ENCODE results near the gene ALDH3B2.
A peak's percentile ranks its signal among the peaks of the same experiment; 100 is the strongest.
"Not testable (repeated sequence)": the region's sequence is repeated elsewhere in the genome, so short reads cannot be mapped to it uniquely, and the experiment has no call there.

The ALDH3B2 gene

DNA sequence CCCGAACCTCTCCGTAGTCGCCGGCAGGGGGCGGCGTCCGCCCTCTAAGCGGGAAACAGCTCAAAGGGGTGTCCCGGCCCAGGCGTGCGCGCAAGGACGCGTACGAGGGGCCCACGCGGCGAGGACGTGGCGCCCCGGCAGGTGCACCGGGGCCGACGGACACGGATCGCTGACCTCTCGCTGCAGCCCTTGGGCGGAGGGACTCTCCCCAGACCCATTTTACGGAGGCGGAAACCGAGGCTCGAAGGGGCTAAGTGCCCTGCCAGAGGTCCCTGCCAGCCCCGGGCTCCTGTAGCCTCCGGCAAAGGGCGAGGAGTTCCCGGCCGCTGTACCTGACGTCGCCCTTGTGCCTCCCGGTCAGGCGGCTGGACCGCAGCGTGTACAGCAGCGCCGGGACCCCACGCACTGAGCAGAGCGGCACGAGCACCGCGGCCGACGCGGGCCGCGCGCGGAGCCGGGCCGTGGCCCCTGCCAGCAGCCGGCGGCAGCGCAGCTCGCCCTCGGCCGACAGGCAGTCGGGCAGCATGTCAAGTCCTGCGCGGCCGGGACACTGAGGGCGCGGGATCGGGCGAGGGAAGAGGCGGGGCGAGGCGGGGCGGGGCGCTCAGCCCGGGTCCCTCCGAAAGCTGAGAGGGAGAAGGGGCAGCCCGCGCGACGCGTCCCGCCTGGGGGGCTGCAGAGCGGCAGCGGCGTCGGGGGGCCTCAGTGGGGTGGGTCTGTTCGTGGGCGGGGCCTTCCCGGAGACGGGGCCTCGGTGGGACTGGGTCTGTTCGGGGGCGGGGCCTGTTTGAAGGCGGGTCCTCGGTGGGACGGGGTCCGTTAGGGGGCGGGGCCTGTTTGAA lies 44.8 kb downstream of the ALDH3B2 start, which contains the start of gene NUDT8:
NUDT8 (minus strand) TSS at position 552 of the 842 bp plus-strand sequence; CDS start at position 526, 26 bp downstream.
- DNase-seq (ENCODE audit: low spot score) = peak; percentile 91

DNA sequence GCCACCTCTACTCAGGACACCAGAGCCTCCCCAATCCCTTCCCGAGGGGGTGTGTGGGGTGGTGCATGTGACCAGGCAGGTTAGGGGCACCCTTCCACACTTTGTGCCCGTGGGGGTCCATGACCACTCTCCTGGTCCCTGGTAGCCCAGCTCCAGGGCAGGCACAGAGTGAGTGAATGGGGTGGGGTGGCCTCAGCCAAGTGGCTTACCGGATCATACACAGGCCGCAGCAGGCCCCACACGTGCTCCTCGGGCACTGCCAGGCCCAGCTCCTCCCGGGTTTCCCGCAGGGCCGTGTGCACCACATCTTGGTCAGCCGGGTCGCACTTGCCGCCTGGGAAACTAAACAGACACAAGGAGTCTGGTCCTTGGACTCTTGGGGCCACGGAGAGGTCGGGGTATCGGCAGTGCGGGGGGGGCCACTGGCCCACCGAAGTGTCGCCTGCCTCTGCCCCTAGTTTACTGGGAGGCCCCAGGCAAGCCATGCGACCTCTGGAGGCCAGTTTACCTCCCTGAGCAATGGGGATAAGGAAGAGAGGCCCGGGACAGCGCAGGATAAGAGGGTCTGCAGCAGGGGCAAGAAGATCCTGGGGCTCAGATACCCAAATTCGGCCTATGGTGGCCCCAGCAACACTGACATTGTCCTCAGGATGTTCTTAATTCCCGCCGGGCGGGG lies 45.6 kb downstream of the ALDH3B2 start:
- DNase-seq (ENCODE audit: low spot score) = no peak

DNA sequence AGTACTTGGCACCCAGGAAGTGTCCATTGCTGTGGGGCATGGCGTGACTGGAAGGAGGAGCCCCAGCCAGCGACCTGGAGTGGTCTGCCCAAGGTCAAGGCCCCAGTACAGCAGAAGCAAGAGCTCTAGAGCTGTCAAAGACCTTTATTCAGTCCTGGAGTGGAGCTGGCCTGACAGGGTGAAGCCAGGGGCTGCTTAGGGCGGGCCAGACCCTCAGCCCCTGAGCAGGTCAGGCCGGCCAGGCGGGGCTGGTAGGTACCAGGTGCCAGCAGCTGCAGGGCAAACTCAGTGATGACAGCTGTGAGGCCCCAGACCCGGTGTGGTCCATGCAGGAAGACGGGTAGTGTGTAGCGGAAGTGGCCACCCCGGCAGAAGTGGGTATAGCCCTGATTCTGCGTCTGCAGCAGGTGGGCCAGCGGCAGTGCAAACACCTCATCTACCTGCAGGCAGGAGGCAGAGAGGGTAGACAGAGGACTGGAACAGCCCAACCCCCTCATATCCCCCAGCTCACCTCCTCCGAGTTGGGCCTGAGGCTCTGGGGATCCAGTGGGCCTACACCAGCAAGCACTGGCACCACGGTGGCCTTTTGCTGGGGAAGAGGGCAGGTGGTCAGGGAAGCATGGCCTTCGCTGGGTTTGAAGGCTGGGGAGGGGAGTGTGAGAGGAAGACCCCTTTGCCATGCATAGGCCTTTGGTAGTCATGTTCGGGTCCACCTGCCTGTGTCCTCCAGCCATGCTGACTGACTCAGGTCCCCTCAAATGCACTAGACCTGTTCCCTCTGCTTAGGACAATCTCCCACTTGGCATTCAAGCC lies 46.4 kb downstream of the ALDH3B2 start:
- DNase-seq (ENCODE audit: low spot score) = no peak

DNA sequence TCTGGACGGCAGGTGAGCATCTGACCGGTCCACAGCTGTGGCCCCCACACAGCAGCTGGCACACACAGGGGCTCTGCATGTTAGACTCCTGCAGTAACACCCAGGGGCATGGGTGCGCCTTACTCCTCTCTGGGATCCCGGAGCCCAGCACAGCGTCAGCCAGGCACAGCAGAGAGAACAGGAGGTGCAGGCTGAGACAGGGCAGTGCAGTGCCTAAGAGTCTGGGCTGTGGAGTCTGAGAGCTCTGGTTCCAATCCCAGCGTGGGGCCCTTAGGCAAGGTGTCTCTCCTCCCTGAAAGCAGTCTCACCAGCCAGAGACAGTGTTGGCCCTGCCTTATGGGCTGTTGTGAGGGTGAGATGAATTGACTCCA lies 47.0 kb downstream of the ALDH3B2 start:
- no peak for DNase-seq (ENCODE audit: low spot score)

DNA sequence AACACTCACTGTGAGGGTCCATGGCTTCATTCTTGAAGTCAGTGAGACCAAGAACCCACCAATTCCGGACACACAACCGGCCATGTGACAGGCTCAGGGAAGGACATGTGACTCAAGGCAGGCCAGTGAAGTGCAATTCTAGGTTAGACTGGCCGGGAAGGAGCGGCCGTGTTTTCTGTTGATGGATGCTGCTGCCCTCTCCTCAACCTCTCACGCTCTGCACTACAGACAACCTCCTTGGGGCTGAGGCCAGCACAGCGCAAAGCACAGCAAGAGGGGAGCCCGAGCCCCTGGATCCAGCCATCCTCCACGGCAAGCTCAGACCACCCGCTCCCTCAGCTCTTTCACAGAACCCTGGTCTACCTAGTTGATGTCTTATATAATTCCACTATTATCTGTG lies 47.5 kb downstream of the ALDH3B2 start:
- DNase-seq (ENCODE audit: low spot score) = no peak

DNA sequence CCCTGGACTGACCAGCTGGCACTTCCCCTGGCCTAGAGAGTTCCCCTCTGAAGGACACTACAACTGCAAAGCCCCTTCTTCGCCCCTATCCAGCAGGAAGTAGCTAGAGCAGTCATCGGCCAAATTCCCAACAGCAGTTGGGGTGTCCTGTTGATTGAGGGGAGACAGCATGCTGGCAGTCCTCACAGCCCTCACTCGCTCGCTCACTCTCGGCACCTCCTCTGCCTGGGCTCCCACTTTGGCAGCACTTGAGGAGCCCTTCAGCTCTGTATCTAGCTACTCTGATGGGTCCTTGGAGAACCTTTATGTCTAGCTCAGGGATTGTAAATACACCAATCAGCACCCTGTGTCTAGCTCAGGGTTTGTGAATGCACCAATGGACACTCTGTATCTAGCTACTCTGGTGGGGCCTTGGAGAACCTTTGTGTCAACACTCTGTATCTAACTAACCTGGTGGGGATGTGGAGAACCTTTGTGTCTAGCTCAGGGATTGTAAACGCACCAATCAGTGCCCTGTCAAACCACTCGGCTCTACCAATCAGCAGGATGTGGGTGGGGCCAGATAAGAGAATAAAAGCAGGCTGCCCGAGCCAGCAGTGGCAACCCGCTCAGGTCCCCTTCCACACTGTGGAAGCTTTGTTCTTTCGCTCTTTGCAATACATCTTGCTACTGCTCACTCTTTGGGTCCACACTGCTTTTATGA lies 48.1 kb downstream of the ALDH3B2 start:
- not testable (repeated sequence) for DNase-seq (ENCODE audit: low spot score)

DNA sequence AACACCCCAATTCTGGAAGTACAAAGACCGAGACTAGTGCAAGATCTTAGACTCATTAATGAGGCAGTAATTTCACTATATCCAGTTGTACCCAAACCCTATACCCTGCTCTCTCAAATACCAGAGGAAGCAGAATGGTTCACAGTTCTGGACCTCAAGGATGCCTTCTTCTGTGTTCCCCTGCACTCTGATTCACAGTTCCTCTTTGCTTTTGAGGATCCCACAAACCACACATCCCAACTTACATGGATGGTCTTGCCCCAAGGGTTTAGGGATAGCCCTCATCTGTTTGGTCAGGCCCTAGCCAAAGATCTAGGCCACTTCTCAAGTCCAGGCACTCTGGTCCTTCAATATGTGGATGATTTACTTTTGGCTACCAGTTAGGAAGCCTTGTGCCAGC lies 50.6 kb downstream of the ALDH3B2 start:
- DNase-seq (ENCODE audit: low spot score) = not testable (repeated sequence)

DNA sequence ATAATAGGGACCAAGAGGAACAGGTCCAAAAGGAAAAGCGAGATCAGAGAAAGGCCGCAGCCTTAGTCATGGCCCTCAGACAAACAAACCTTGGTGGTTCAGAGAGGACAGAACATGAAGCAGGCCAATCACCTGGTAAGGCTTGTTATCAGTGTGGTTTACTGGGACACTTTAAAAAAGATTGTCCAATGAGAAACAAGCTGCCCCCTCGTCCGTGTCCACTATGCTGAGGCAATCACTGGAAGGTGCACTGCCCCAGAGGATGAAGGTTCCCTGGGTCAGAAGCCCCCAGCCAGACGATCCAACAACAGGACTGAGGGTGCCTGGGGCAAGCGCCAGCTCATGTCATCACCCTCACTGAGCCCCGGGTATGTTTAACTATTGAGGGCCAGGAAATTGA lies 51.5 kb downstream of the ALDH3B2 start:
- not testable (repeated sequence) for DNase-seq (ENCODE audit: low spot score)

DNA sequence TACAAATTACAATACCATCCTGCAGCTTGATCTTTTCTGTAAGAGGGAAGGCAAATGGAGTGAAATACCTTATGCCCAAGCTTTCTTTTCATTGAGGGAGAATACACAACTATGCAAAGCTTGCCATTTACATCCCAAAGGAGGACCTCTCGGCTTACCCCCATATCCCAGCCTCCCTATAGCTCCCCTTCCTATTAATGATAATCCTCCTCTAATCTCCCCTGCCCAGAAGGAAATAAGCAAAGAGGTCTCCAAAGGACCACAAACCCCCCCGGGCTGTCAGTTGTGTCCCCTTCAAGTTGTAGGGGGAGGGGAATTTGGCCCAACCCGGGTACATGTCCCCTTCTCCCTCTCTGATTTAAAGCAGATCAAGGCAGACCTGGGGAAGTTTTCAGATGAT lies 52.5 kb downstream of the ALDH3B2 start:
- not testable (repeated sequence) for DNase-seq (ENCODE audit: low spot score)

DNA sequence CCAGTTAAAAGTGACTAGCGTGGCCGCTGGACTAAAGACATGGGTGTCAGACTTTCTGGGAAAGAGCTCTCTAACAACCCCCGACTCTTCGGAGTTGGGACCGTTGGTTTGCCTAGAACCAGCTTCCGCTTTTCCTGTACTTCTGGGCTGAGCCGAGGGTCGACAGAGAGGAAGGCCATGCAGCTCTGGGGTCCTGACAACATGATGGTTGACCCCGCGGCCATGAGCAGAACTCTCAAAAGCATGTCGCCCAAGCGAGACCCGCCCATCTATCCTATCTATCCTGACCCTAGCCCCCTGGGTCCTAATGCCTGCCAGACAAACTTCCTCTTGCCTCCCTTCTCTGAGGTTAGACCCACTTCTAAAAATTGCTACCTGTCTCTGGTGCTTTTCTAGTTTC lies 53.8 kb downstream of the ALDH3B2 start:
- not testable (repeated sequence) for DNase-seq (ENCODE audit: low spot score)

DNA sequence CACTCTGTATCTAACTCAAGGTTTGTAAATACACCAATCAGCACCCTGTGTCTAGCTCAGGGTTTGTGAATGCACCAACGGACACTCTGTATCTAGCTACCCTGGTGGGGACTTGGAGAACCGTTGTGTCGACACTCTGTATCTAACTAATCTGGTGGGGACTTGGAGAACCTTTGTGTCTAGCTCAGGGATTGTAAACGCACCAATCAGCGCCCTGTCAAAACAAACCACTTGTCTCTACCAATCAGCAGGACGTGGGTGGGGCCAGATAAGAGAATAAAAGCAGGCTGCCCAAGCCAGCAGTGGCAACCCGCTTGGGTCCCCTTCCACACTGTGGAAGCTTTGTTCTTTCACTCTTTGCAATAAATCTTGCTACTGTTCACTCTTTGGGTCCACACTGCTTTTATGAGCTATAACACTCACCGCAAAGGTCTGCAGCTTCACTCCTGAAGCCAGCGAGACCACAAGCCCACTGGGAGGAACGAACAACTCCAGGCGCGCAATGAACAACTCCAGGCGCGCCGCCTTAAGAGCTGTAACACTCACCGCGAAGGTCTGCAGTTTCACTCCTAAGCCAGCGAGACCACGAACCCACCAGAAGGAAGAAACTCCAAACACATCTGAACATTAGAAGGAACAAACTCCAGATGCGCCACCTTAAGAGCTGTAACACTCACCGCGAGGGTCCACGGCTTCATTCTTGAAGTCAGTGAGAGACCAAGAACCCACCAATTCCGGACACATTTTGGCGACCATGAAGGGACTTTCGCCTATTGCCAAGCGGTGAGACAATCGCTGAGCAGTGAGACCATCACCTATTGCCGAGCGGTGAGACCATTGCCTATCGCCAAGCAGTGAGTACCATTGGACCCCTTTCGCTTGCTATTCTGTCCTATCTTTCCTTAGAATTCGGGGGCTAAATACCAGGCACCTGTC lies 54.5 kb downstream of the ALDH3B2 start:
- not testable (repeated sequence) for DNase-seq (ENCODE audit: low spot score)

DNA sequence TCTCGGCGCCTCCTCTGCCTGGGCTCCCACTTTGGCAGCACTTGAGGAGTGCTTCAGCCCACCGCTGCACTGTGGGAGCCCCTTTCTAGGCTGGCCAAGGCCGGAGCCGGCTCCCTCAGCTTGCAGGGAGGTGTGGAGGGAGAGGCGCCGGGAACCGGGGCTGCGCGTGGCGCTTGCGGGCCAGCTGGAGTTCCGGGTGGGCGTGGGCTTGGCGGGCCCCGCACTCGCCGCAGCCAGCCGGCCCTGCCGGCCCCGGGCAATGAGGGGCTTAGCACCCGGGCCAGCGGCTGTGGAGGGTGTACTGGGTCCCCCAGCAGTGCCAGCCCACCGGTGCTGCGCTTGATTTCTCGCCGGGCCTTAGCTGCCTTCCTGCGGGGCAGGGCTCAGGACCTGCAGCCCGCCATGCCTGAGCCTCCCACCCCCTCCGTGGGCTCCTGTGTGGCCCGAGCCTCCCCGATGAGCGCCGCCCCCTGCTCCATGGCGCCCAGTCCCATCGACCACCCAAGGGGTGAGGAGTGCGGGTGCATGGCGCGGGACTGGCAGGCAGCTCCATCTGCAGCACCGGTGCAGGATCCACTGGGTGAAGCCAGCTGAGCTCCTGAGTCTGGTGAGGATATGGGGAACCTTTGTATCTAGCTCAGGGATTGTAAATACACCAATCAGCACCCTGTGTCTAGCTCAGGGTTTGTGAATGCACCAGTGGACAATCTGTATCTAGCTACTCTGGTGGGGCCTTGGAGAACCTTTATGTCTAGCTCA lies 55.3 kb downstream of the ALDH3B2 start:
- not testable (repeated sequence) for DNase-seq (ENCODE audit: low spot score)

DNA sequence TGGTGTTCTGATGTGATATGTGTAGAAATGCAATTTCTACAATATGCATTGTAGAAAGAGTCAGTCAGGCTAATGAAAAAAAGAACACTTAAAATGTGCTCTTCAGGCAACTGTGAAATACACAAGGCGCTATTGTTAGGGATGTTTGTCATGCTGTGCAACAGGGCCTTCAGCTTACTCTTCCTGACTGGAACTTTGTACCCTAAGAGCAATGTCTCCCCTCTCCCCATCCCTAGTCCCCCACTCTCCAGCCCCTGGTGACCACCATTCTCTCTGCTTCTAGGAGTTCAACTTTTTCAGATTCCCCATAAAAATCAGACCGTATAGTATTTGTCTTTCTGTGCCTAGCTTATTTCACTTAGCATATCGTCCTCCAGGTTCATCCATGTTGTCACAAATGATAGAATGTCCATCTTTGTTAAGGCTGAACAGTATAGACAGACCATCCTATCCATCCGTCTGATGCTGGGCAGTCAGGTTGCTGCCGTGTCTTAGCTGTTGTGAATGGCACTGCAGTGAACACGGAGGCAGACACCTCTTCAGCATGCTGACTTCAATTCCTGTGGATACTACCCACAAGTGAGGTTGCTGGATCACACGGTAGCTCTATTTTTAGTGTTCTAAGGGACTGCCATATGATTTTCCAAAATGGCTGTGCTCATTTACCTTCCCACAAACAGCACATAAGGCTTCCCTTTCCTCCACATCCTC lies 57.0 kb downstream of the ALDH3B2 start:
- no peak for DNase-seq (ENCODE audit: low spot score)

DNA sequence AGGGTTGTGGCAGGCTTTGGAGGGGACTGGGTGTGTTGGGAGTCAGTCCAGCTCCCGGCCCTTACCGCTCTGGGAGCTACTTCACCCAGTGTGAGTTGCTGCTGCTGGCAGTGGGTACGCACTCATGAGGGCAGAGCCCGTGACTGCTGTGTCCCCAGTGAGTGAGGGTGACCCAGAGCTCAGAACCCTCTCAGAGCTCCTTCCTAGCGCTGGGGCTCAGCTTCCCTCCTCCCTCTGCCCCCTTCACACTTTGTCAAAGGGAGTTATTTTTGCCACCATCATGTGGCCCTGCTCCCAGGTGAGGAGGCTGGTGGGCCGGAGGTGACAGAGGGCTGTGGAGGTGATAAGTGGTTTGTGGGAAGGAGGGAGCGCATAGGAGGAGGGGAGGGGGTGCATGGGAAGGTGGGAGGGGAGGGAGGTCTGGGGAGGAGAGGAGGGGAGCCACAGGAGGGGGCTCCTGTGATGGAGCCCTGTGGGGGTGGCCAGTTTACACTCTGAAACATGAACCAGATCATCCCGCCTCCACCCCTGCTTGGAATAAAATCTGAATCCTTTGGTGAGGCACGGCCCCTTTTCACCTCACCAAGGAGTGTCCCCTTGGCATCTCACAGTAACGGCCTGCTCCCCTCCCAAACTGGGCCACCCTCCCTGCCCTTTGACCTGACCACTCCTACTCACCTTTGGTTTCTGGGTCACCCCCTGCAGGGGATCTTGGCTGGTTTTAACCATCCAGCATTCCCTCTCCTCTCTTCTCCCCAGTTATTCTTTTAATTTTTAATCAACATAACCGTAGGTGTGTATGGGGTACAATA lies 57.8 kb downstream of the ALDH3B2 start:
- DNase-seq (ENCODE audit: low spot score) = no peak

DNA sequence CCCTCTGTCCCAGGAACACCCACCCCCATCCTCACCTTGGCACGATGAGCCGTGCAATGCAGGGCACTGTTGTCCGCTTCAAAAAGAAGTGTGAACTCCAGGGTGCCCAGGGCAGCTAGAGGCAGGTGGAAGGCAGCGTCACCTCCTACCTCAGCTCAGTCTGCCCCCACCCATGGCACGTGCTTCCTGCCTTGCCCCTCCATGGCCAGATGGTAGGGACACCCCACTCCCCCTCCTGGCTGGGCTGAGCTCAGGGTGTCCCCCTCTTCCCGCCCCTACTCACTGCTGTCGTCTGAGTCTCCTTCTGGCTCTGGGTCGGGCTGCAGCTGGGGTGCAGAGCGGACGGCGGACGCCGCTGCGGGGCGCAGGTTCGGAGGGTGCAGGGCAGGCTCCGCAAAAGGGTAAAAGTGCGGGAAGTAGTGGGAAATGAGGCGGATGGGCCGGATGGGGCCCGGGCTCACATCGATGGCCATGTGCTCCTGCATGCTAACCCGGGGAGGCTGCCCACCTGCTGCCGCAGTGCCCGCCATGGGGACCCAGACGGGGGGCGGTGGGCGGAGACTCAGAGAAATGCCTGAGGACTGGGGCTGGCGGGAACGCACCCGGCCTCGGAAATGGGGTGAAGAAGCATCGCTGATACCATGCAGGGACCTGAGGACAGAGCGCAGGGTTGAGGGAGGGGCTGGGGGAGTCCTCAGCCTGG lies 58.5 kb downstream of the ALDH3B2 start:
- no peak for DNase-seq (ENCODE audit: low spot score)

DNA sequence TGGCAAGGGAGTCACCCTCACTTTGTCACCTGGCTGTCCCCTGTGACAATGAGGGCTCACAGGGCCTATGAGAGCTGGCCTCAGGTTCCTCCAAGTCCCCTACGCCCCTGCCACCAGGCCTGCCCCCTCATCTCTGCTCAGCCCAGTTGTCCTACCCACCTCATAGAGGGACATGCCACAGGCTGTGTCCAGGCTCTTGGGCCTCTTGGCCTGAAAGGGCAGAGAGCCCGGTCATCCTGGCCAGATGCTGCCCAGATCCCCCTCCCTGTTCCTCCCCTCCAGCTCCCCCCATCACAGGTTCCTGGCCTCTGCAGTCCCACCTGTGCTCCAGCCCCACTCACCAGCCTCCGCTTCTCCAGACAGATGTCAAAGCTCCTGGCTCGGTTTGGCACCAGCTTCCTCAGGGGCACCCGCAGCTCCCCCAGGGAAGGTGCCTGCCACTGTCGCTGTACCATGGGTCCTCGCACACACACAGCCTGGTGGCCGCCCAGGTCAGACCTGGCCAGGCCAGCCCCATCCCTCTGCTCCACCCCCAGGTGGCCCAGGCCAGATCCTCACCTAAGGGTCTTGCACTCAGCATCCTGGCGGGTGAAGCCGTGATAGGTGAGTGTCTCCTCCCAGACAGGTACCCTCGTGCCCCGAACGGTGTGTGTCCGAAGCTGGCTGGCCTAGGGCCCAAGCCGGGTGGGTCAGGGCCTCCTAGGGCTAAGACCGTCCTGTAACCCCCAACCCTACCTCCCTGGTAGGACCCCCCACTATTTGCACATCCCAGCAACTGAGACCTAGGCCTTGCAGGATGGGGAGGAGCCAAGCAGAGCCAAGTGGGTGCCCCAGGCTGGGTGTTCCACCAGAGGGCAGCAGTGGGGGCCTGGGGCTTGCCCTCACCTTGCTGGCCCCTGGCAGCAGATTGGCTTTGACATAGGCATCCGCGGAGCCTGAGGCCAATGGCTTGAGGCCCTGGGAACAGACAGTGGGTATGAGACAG lies 59.4 kb downstream of the ALDH3B2 start:
- peak; percentile 66 for DNase-seq (ENCODE audit: low spot score)

Measured in AG08396 (cell line).